Parathyroid adenoma (tissue), 2 donors: ENCODE results near the gene TRABD2B.

Experiments
- H2AFZ ChIP-seq: fragments of 300-600 bp; sonication (generic); one replicate; pipeline ENCODE4 v1.7.0; 2017; ENCODE audit warnings: antibody characterized with exemption, mild to moderate bottlenecking
- H3K27ac ChIP-seq: fragments of 300-600 bp; sonication (generic); one replicate; pipeline ENCODE4 v1.7.0; 2017
- H3K27me3 ChIP-seq: fragments of 300-600 bp; sonication (generic); one replicate; pipeline ENCODE4 v1.7.0; 2017; ENCODE audit warnings: low read length; ENCODE audit not compliant: control insufficient read depth, insufficient read depth
- H3K36me3 ChIP-seq: fragments of 300-600 bp; sonication (generic); one replicate; pipeline ENCODE4 v1.7.0; 2017; ENCODE audit warnings: low read length; ENCODE audit not compliant: control insufficient read depth, insufficient read depth
- H3K4me1 ChIP-seq: fragments of 300-600 bp; sonication (generic); one replicate; pipeline ENCODE4 v1.7.0; 2017; ENCODE audit warnings: control low read depth
- H3K4me2 ChIP-seq: fragments of 300-600 bp; sonication (generic); one replicate; pipeline ENCODE4 v1.7.0; 2017; ENCODE audit warnings: low read length
- H3K4me3 ChIP-seq: fragments of 300-600 bp; sonication (generic); one replicate; pipeline ENCODE4 v1.7.0; 2017; ENCODE audit warnings: low read depth, low read length
- H3K79me2 ChIP-seq: fragments of 300-600 bp; sonication (generic); one replicate; pipeline ENCODE4 v1.7.0; 2017; ENCODE audit warnings: control low read depth
- H3K9ac ChIP-seq: fragments of 300-600 bp; sonication (generic); one replicate; pipeline ENCODE4 v1.7.0; 2017; ENCODE audit warnings: mild to moderate bottlenecking
- H3K9me3 ChIP-seq: fragments of 300-600 bp; sonication (generic); one replicate; pipeline ENCODE4 v1.7.0; 2017; ENCODE audit warnings: low read length; ENCODE audit not compliant: control insufficient read depth
- TF ChIP-seq, protein P1 (sequence below): fragments of 300-600 bp; sonication (generic); IDR thresholded peaks from one replicate; pipeline ENCODE4 v1.7.0; 2017; ENCODE audit warnings: antibody characterized with exemption, mild to moderate bottlenecking
- donor health status: primary hyperparathyroidism.

Gene TRABD2B

GRCh38 chr1:47796626-47797025, 200.6 kb downstream of the TRABD2B start:
- no peak overlapping the region for H3K9ac ChIP-seq
- TF ChIP-seq, protein P1, sequence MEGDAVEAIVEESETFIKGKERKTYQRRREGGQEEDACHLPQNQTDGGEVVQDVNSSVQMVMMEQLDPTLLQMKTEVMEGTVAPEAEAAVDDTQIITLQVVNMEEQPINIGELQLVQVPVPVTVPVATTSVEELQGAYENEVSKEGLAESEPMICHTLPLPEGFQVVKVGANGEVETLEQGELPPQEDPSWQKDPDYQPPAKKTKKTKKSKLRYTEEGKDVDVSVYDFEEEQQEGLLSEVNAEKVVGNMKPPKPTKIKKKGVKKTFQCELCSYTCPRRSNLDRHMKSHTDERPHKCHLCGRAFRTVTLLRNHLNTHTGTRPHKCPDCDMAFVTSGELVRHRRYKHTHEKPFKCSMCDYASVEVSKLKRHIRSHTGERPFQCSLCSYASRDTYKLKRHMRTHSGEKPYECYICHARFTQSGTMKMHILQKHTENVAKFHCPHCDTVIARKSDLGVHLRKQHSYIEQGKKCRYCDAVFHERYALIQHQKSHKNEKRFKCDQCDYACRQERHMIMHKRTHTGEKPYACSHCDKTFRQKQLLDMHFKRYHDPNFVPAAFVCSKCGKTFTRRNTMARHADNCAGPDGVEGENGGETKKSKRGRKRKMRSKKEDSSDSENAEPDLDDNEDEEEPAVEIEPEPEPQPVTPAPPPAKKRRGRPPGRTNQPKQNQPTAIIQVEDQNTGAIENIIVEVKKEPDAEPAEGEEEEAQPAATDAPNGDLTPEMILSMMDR = no peak
- no peak overlapping the region for H3K4me3 ChIP-seq
- H3K36me3 ChIP-seq = no peaks in the 10 kb centered on the region
- no peak overlapping the region for H3K27ac ChIP-seq
- no peaks in the 10 kb centered on the region for H3K9me3 ChIP-seq
- H3K4me1 ChIP-seq = no peaks in the 10 kb centered on the region
- no peak overlapping the region for H2AFZ ChIP-seq
- no peaks in the 10 kb centered on the region for H3K79me2 ChIP-seq
- H3K27me3 ChIP-seq = no peaks in the 10 kb centered on the region
- no peak overlapping the region for H3K4me2 ChIP-seq

DNA sequence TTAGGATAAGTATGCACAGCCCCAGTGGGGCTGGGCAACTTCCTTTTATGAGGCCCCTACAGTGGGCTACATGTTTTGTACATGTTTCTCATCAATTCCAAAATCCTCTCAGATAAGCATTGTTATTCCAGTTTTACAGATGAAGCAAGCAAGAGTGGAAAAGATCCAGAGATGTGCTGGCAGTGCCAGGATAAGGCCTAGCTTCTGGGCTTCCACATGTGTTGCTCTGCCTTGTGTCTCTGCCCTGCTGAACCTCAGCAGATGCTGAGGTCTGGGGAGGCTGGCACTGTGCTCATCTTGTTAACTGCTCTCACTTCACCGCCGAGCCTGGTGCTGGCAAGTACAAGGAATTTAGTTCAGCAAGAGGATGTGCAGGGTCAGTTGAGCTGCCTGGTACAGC, 202.1 kb downstream of the TRABD2B start:
- Histone ChIP-seq H3K27ac (no peak overlapping the region), H3K79me2 (no peaks in the 10 kb centered on the region), H2AFZ (no peak overlapping the region), H3K4me2 (no peak overlapping the region), H3K4me3 (no peak overlapping the region), H3K4me1 (no peaks in the 10 kb centered on the region), H3K36me3 (no peaks in the 10 kb centered on the region), H3K27me3 (no peaks in the 10 kb centered on the region), H3K9me3 (no peaks in the 10 kb centered on the region), H3K9ac (no peak overlapping the region)
- TF ChIP-seq, protein P1 = no peak

GRCh38 chr1:47794530-47794929, 202.7 kb downstream of the TRABD2B start:
- no peak overlapping the region for H2AFZ ChIP-seq
- H3K27me3 ChIP-seq = no peaks in the 10 kb centered on the region
- no peaks in the 10 kb centered on the region for H3K4me1 ChIP-seq
- H3K79me2 ChIP-seq = no peaks in the 10 kb centered on the region
- no peak overlapping the region for H3K9ac ChIP-seq
- H3K4me3 ChIP-seq = no peak overlapping the region
- no peak overlapping the region for H3K4me2 ChIP-seq
- no peak overlapping the region for H3K27ac ChIP-seq
- TF ChIP-seq, protein P1 = no peak
- no peaks in the 10 kb centered on the region for H3K9me3 ChIP-seq
- H3K36me3 ChIP-seq = no peaks in the 10 kb centered on the region

DNA sequence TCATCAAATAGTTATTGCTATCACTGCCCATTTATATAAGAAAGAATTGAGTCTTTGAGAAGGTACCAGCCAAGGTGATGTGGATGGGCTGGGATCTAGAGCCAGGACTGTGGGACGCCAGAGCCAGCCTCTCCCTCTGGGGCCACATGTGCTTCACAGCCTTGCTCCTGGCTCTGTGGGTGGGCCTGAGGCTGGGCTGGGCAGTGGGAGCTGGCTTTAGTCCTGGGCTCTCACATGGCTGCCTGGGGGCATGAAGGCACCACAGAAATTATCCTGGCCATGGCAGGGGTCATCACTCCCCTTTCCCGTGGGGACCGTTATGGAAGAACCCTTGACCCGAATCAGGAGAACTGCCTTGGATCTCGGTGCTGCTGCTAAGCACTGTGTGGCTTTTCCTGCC, 203.1 kb downstream of the TRABD2B start:
- no peaks in the 10 kb centered on the region for H3K27me3 ChIP-seq
- no peak overlapping the region for H3K4me2 ChIP-seq
- H3K36me3 ChIP-seq = no peaks in the 10 kb centered on the region
- H3K9me3 ChIP-seq = no peaks in the 10 kb centered on the region
- no peak overlapping the region for H3K27ac ChIP-seq
- H3K4me3 ChIP-seq = no peak overlapping the region
- H3K4me1 ChIP-seq = no peaks in the 10 kb centered on the region
- no peaks in the 10 kb centered on the region for H3K79me2 ChIP-seq
- TF ChIP-seq, protein P1 = no peak
- H3K9ac ChIP-seq = no peak overlapping the region
- no peak overlapping the region for H2AFZ ChIP-seq

DNA sequence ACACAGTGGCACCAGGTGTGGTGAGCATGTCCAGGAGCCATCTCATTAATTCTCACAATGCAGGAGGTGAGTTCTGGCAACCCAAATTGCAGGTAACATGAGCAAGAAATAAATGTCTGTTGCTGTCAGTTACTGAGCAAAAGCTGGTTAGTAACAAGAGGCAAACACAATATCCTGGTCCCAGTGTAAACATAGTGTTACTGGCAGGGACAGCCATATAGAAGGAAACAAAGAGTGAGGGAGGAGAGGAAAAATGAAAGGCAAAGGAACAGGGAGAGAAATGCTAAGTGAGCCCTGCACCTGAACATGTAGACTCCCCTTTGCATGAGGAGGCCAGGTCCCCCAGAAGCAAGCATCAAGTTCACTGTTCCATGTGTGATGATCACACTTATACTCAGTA, 203.6 kb downstream of the TRABD2B start:
- no peak overlapping the region for H3K4me2 ChIP-seq
- H3K9me3 ChIP-seq = no peaks in the 10 kb centered on the region
- no peak overlapping the region for H2AFZ ChIP-seq
- H3K27me3 ChIP-seq = no peaks in the 10 kb centered on the region
- no peaks in the 10 kb centered on the region for H3K4me1 ChIP-seq
- H3K79me2 ChIP-seq = no peaks in the 10 kb centered on the region
- H3K4me3 ChIP-seq = no peak overlapping the region
- TF ChIP-seq, protein P1 = no peak
- no peak overlapping the region for H3K27ac ChIP-seq
- H3K9ac ChIP-seq = no peak overlapping the region
- H3K36me3 ChIP-seq = no peaks in the 10 kb centered on the region
